Smooth muscle cell (in vitro differentiated cells): ENCODE measurements around the gene WRAP73. TPM values are rescaled to one million over a fixed set of nuclear protein-coding genes. Genes with fewer than 3 reads are reported as not detected.
A peak's percentile ranks its signal among the peaks of the same experiment; 100 is the strongest.

ENCODE experiments used
- DNase-seq: peaks from one replicate; lab custom pipeline; 2025; ENCODE audit not compliant: unreplicated experiment; lab: John Stamatoyannopoulos, UW
- H2AFZ ChIP-seq: fragments of 200-600 bp; sonication (generic); 2 replicates; pipeline ENCODE4 v1.6.0; 2016; ENCODE audit warnings: antibody characterized with exemption, low read depth, mild to moderate bottlenecking
- H3F3A ChIP-seq: fragments of 200-600 bp; sonication (generic); 2 replicates; pipeline ENCODE4 v1.6.0; 2017; ENCODE audit warnings: antibody characterized with exemption, low read depth
- H3K27ac ChIP-seq: fragments of 200-600 bp; sonication (generic); 2 replicates; pipeline ENCODE4 v1.5.1; 2016; ENCODE audit warnings: low read depth, mild to moderate bottlenecking
- H3K27me3 ChIP-seq: fragments of 200-600 bp; sonication (generic); 2 replicates; pipeline ENCODE4 v1.6.1; 2016; ENCODE audit warnings: low read depth, mild to moderate bottlenecking
- H3K36me3 ChIP-seq: fragments of 200-600 bp; sonication (generic); 2 replicates; pipeline ENCODE4 v1.5.1; 2016; ENCODE audit warnings: low read depth
- H3K4me1 ChIP-seq: fragments of 200-600 bp; sonication (generic); 2 replicates; pipeline ENCODE4 v1.5.1; 2016; ENCODE audit warnings: low read depth
- H3K4me2 ChIP-seq: fragments of 200-600 bp; sonication (generic); 2 replicates; pipeline ENCODE4 v1.6.0; 2016; ENCODE audit warnings: mild to moderate bottlenecking
- H3K4me3 ChIP-seq: fragments of 200-600 bp; sonication (generic); 2 replicates; pipeline ENCODE4 v1.5.1; 2016; ENCODE audit warnings: mild to moderate bottlenecking
- H3K79me2 ChIP-seq: fragments of 200-600 bp; sonication (generic); 2 replicates; pipeline ENCODE4 v1.6.0; 2016; ENCODE audit warnings: low read depth, mild to moderate bottlenecking
- H3K9ac ChIP-seq: fragments of 200-600 bp; sonication (generic); 2 replicates; pipeline ENCODE4 v1.6.0; 2016; ENCODE audit warnings: low read depth
- H3K9me3 ChIP-seq: fragments of 200-600 bp; sonication (generic); replicated peaks from 2 replicates; pipeline ENCODE4 v1.5.1; 2016; ENCODE audit warnings: low read depth
- H4K20me1 ChIP-seq: fragments of 200-600 bp; sonication (generic); 2 replicates; pipeline ENCODE4 v1.6.0; 2016; ENCODE audit warnings: low read depth
- WGBS: methylation state at CpG from one replicate; pipeline ENCODE4 v1.1.7; 2016; ENCODE audit warnings: low lambda C conversion rate; 5-methylcytosine and 5-hydroxymethylcytosine counted together
- polyA plus RNA-seq: library from polyadenylated mRNA; unstranded; fragments of >200 nt; fragmentation: Nextera tagmentation; extraction: Ambion mirVana; gene quantifications from 2 replicates; pipeline ENCODE4 v1.2.1, GENCODE V29; 2016
- total RNA-seq: library from RNA; depleted of rRNA; stranded (reverse); fragments of >200 nt; gene quantifications from 2 replicates; pipeline ENCODE4 v1.2.3, GENCODE V29; 2014
- TF ChIP-seq, protein P1 (sequence below): fragments of 200-600 bp; sonication (generic); IDR thresholded peaks from 2 replicates; pipeline ENCODE4 v1.5.1; 2017; ENCODE audit warnings: borderline replicate concordance, mild to moderate bottlenecking, antibody characterized with exemption; ENCODE audit not compliant: insufficient read depth, poor library complexity, severe bottlenecking

Gene WRAP73
- total and polyA plus RNA-seq, 2 experiments from 2014 or later: 17.2 to 20.8 TPM

DNA sequence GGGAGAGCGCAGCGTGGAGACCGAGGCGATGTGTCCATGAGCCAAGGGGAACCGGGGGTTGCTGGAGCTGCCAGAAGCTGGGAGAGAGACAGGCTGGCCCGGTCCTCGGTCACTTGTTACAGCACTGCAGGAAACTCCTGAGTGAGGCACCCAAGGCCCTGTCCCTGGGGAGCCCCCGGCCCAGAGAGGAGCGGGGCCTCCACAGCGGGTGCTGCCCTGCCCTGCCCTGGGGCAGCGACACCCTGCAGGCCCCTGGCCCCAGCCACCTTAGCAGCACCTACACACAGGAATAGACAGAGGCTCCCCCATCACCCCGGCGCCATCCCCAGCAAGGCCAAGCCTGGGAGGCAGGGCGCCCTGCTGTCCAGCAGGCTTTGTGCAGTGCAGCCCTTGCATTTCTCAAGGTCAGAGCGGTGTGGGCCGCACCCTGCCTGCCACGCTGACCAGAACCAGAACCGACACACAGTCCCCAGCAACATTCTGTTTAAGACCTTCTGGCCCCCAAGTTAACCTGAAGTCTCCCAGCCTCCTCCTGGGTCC is 32.0 kb downstream of the WRAP73 start:
- H3K9ac ChIP-seq: no peak overlapping the region
- no peak overlapping the region for H3K27ac ChIP-seq
- TF ChIP-seq, protein P1, sequence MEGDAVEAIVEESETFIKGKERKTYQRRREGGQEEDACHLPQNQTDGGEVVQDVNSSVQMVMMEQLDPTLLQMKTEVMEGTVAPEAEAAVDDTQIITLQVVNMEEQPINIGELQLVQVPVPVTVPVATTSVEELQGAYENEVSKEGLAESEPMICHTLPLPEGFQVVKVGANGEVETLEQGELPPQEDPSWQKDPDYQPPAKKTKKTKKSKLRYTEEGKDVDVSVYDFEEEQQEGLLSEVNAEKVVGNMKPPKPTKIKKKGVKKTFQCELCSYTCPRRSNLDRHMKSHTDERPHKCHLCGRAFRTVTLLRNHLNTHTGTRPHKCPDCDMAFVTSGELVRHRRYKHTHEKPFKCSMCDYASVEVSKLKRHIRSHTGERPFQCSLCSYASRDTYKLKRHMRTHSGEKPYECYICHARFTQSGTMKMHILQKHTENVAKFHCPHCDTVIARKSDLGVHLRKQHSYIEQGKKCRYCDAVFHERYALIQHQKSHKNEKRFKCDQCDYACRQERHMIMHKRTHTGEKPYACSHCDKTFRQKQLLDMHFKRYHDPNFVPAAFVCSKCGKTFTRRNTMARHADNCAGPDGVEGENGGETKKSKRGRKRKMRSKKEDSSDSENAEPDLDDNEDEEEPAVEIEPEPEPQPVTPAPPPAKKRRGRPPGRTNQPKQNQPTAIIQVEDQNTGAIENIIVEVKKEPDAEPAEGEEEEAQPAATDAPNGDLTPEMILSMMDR: no peak
- H3K9me3 ChIP-seq: no peaks in the 10 kb centered on the region
- H3K27me3 ChIP-seq: no peaks in the 10 kb centered on the region
- peaks cover 8% of the 10 kb centered on the region for H3K4me1 ChIP-seq
- no peak for DNase-seq
- no peak overlapping the region for H2AFZ ChIP-seq
- H4K20me1 ChIP-seq: no peaks in the 10 kb centered on the region
- no peaks in the 10 kb centered on the region for H3F3A ChIP-seq
- H3K36me3 ChIP-seq: no peaks in the 10 kb centered on the region
- WGBS: 90% methylated on average over 13 of the region's 18 CpGs
- no peak overlapping the region for H3K4me2 ChIP-seq
- H3K4me3 ChIP-seq: no peak overlapping the region
- no peaks in the 10 kb centered on the region for H3K79me2 ChIP-seq

DNA sequence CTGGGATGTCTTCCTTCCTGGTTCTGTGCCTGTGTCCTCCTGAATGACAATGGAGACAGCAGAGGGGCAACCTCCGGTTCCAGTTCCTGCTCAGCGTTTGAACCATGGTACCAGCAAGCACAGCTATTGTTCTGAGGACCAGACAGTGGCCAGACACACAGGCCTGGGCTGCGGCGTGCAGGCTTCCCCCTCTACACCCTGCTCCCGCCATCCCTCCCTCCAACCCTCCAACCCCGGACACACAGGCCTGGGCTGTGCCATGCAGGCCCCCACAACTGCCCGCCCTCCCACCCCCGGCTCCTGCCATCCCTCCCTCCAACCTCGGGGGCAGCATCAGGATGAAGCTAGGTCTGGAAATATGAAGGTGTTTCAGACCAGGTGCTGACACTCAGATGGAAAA is 33.0 kb downstream of the WRAP73 start:
- Histone ChIP-seq H3K4me2 (no peak overlapping the region), H4K20me1 (no peaks in the 10 kb centered on the region), H3K79me2 (no peaks in the 10 kb centered on the region), H3K27me3 (peaks cover 3% of the 10 kb centered on the region), H3F3A (peaks cover 5% of the 10 kb centered on the region), H3K9me3 (no peaks in the 10 kb centered on the region), H3K36me3 (no peaks in the 10 kb centered on the region), H2AFZ (no peak overlapping the region), H3K4me3 (no peak overlapping the region), H3K4me1 (peaks cover 10% of the 10 kb centered on the region), H3K27ac (no peak overlapping the region), H3K9ac (no peak overlapping the region)
- WGBS: 85% methylated on average over 5 of the region's 9 CpGs
- DNase-seq: no peak
- TF ChIP-seq, protein P1: no peak

DNA sequence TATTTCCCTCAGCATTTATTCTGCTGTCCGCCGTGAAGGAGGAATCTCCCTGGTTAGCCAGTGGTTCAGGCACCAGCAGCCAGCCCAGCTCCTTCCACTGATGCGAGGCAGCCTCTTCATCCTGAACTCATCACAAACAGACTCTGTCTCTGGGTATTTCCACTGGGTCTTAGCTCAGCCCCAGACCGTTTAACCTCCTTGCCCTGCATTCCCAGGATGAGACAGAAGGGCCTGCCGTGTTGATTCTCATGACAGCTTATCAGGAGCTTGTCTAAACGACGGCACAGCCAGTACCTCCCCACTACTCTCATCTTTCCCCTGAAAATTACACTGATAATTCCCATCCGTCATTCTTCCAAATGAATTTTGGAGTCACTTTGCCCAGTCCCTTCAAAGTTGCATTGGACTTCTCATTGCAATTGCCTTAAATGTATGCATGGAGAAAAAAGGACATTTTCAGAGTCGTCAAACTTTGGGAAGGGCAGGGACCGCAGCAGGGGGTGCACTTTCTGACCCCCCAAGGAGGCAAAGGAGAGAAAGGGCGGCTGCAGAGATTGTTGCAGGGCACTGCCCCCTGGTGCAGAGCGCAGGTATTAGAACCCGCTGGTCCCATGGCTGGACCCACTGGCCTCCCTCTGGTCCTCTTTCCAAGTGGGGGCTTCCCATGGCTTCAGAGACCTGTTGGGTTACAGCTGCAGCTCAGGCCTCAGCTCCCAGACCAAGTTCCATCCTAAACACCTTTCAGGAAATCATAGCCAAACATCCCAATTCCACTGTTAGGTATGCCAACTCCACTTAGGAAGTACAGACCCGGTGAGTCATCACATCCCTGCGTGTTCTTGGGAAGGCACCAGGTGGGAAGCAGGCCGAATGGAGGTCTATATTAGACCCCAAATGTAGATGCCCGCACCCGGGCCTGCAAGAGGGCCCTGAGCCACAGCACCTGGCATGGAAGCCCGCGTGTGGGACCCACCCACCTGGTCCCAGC is 34.9 kb downstream of the WRAP73 start:
- WGBS: 59% methylated on average over 20 of the region's 20 CpGs

More for the DNA sequence above, 34.9 kb downstream of the WRAP73 start:
- Histone ChIP-seq H3K9ac (no peak overlapping the region), H3K4me2 (no peak overlapping the region), H3K4me1 (peaks cover 20% of the 10 kb centered on the region), H3K27me3 (peaks cover 16% of the 10 kb centered on the region), H3K79me2 (no peaks in the 10 kb centered on the region), H3F3A (peaks cover 5% of the 10 kb centered on the region), H4K20me1 (no peaks in the 10 kb centered on the region), H3K4me3 (no peak overlapping the region), H3K36me3 (no peaks in the 10 kb centered on the region), H3K27ac (no peak overlapping the region), H3K9me3 (no peaks in the 10 kb centered on the region), H2AFZ (no peak overlapping the region)
- no peak for DNase-seq
- TF ChIP-seq, protein P1: peak; percentile 54
